SK-N-SH (cell line): ENCODE data around the gene FAM118A. TPM values are rescaled to one million over a fixed set of nuclear protein-coding genes. Genes with fewer than 3 reads are reported as not detected.

Source experiments
- CTCF ChIA-PET: fragments of 300-600, 350-600 bp; formaldehyde crosslinking; extraction: SDS; loops from one replicate; lab custom pipeline; 2021; lab: Yijun Ruan, JAX
- POLR2A ChIA-PET: fragments of 350-600 bp; sonication (Branson Sonifier 250); formaldehyde crosslinking; extraction: SDS; loops from one replicate; lab custom pipeline; 2020; ENCODE audit warnings: antibody characterized with exemption, inconsistent platforms; lab: Yijun Ruan, JAX
- DNase-seq: peaks from one replicate; pipeline ENCODE4 v3.0.0; 2012
- H2AFZ ChIP-seq: fragments of 200-600 bp; sonication (generic); 2 replicates; pipeline ENCODE4 v1.8.1; 2016; ENCODE audit warnings: antibody characterized with exemption, mild to moderate bottlenecking, low read depth
- H3F3A ChIP-seq: fragments of 200-600 bp; sonication (generic); replicated peaks from 2 replicates; pipeline ENCODE3; 2016; ENCODE audit warnings: antibody characterized with exemption, mild to moderate bottlenecking; ENCODE audit not compliant: insufficient read depth
- H3K27ac ChIP-seq, 2 experiments: fragments of 200-500 bp in 1 of 2; fragments of 200-600 bp in 1 of 2; sonication (Bioruptor generic) in 1 of 2; sonication (generic), shearing (Covaris generic) in 1 of 2; 2 replicates each; pipeline versions ENCODE4 v1.5.1 to v1.6.1; 2014 to 2016; ENCODE audit warnings: low read depth in 2 of 2, inconsistent platforms in 1 of 2, low read length in 1 of 2, mild to moderate bottlenecking in 1 of 2, mixed read lengths in 1 of 2
- H3K27me3 ChIP-seq: fragments of 200-600 bp; sonication (generic), shearing (Covaris generic); 2 replicates; pipeline ENCODE4 v1.6.1; 2016; ENCODE audit warnings: mixed run types; ENCODE audit not compliant: insufficient read depth
- H3K36me3 ChIP-seq, 2 experiments: fragments of 200-500 bp in 1 of 2; fragments of 200-600 bp in 1 of 2; sonication (Bioruptor generic) in 1 of 2; sonication (generic) in 1 of 2; replicated peaks in 1 of 2; 2 replicates each; pipeline versions ENCODE3 to v1.5.1; 2014 to 2016; ENCODE audit warnings: low read length in 1 of 2, mild to moderate bottlenecking in 1 of 2; ENCODE audit not compliant: insufficient read depth in 2 of 2, control insufficient read depth in 1 of 2
- H3K4me1 ChIP-seq, 2 experiments: fragments of 200-500 bp in 1 of 2; fragments of 200-600 bp in 1 of 2; sonication (Bioruptor generic) in 1 of 2; sonication (generic), shearing (Covaris generic) in 1 of 2; 2 replicates each; pipeline versions ENCODE4 v1.5.1 to v1.6.1; 2014 to 2016; ENCODE audit warnings: low read depth in 1 of 2, low read length in 1 of 2, mixed run types in 1 of 2; ENCODE audit not compliant: insufficient read depth in 2 of 2, control insufficient read depth in 1 of 2
- H3K4me2 ChIP-seq: fragments of 200-600 bp; sonication (generic), shearing (Covaris generic); 2 replicates; pipeline ENCODE4 v1.6.1; 2017; ENCODE audit warnings: mixed run types
- H3K4me3 ChIP-seq, 2 experiments: fragments of 200-500 bp in 1 of 2; fragments of 200-600 bp in 1 of 2; sonication (Bioruptor generic) in 1 of 2; sonication (generic), shearing (Covaris generic) in 1 of 2; 2 replicates each; pipeline versions ENCODE4 v1.5.1 to v1.8.1; 2014 to 2016; ENCODE audit warnings: low read depth in 2 of 2, inconsistent platforms in 1 of 2, low read length in 1 of 2, mild to moderate bottlenecking in 1 of 2, mixed read lengths in 1 of 2, moderate library complexity in 1 of 2
- H3K79me2 ChIP-seq: fragments of 200-600 bp; sonication (generic); 2 replicates; pipeline ENCODE4 v1.8.1; 2017; ENCODE audit warnings: mild to moderate bottlenecking; ENCODE audit not compliant: insufficient read depth
- H3K9ac ChIP-seq: fragments of 200-600 bp; sonication (generic); 2 replicates; pipeline ENCODE4 v1.6.1; 2017; ENCODE audit warnings: mixed run types
- H3K9me2 ChIP-seq: fragments of 200-600 bp; sonication (generic); 2 replicates; pipeline ENCODE4 v1.6.1; 2017; ENCODE audit warnings: mixed run types
- H3K9me3 ChIP-seq: fragments of 200-600 bp; sonication (generic); 2 replicates; pipeline ENCODE4 v1.6.1; 2017; ENCODE audit warnings: mixed run types, mild to moderate bottlenecking, moderate library complexity
- H4K20me1 ChIP-seq: fragments of 200-600 bp; sonication (generic); 2 replicates; pipeline ENCODE4 v1.6.1; 2017; ENCODE audit warnings: mild to moderate bottlenecking, mixed run types; ENCODE audit not compliant: insufficient read depth
- CHD2 ChIP-seq: fragments of 150-350 bp; IDR thresholded peaks from 2 replicates; pipeline ENCODE4 v1.6.1; 2018; ENCODE audit warnings: low read length; ENCODE audit not compliant: partially characterized antibody
- EP300 ChIP-seq, 2 experiments: IDR thresholded peaks; 2 replicates each; pipeline versions ENCODE4 v1.4.0 to v1.6.1; 2012; ENCODE audit warnings: borderline replicate concordance in 1 of 2, low read depth in 1 of 2, low read length in 1 of 2
- FOXJ3 ChIP-seq: sonication (generic); formaldehyde crosslinking; IDR thresholded peaks from 2 replicates; pipeline ENCODE4 v1.5.1; 2020; ENCODE audit warnings: mild to moderate bottlenecking, missing genetic modification reagents
- FOXM1 ChIP-seq: IDR thresholded peaks from 2 replicates; pipeline ENCODE4 v1.4.0; 2012; ENCODE audit warnings: low read depth, mild to moderate bottlenecking
- GABPA ChIP-seq: IDR thresholded peaks from 2 replicates; pipeline ENCODE4 v1.4.0; 2012; ENCODE audit warnings: low read depth, mild to moderate bottlenecking
- NFIC ChIP-seq: IDR thresholded peaks from 2 replicates; pipeline ENCODE4 v1.4.0; 2012; ENCODE audit warnings: borderline replicate concordance
- RCOR1 ChIP-seq: fragments of 150-350 bp; IDR thresholded peaks from 2 replicates; pipeline ENCODE4 v1.6.1; 2017; ENCODE audit warnings: antibody characterized with exemption, low read length
- SMC3 ChIP-seq: IDR thresholded peaks from 2 replicates; pipeline ENCODE4 v1.6.1; 2012; ENCODE audit warnings: low read depth, low read length, improper control_type of control experiment
- TAF1 ChIP-seq: IDR thresholded peaks from 2 replicates; pipeline ENCODE4 v1.6.1; 2012; ENCODE audit warnings: low read depth, mild to moderate bottlenecking, low read length, moderate library complexity, borderline replicate concordance
- TCF12 ChIP-seq: IDR thresholded peaks from 2 replicates; pipeline ENCODE4 v1.4.0; 2012
- YY1 ChIP-seq: IDR thresholded peaks from 2 replicates; pipeline ENCODE4 v1.4.0; 2012; ENCODE audit warnings: low read depth, mild to moderate bottlenecking
- WGBS: methylation state at CpG from one replicate; pipeline ENCODE4 v1.1.6; 2017; ENCODE audit warnings: low lambda C conversion rate; 5-methylcytosine and 5-hydroxymethylcytosine counted together
- polyA plus RNA-seq, 3 experiments: library from polyadenylated mRNA; depleted of rRNA; stranded (reverse); fragments of >200 nt; gene quantifications; 2 replicates each; pipeline ENCODE4 v1.2.3, GENCODE V29; 2012
- TF ChIP-seq, protein P1 (sequence below): fragments of 200-600 bp; sonication (generic); IDR thresholded peaks from 2 replicates; pipeline ENCODE4 v1.6.1; 2017; ENCODE audit warnings: antibody characterized with exemption, mild to moderate bottlenecking, moderate library complexity
- TF ChIP-seq, protein P2 (sequence below): fragments of 150-350 bp; IDR thresholded peaks from 2 replicates; pipeline ENCODE4 v1.6.1; 2016; ENCODE audit warnings: mild to moderate bottlenecking, low read depth, low read length
- TF ChIP-seq, protein P3 (sequence below): IDR thresholded peaks from 2 replicates; pipeline ENCODE4; 2012

Gene FAM118A
- polyA plus RNA-seq, 1 of the 3 experiments (the other 2 are of a cell fraction): 11.3 TPM

GRCh38 chr22:45262195-45262930 is 47.4 kb upstream of the FAM118A start:
- H3K36me3 ChIP-seq: no peaks in the 10 kb centered on the region
- CTCF ChIA-PET: interaction anchor here (0.9 to 2.9 kb wide), 12 partner anchors 9 to 443 kb away, joined by 3 to 18 read pairs (median 4); no protein-coding TSS in a partner anchor
- no peaks in the 10 kb centered on the region for H4K20me1 ChIP-seq
- H3K9me3 ChIP-seq: no peaks in the 10 kb centered on the region
- no peak for DNase-seq
- no peak overlapping the region for H3K4me3 ChIP-seq
- no peak overlapping the region for H3K27ac ChIP-seq
- H2AFZ ChIP-seq: no peak overlapping the region; the same call in 1 of the 2 replicates
- no peak overlapping the region for H3K4me2 ChIP-seq
- H3F3A ChIP-seq: no peaks in the 10 kb centered on the region
- H3K79me2 ChIP-seq: no peaks in the 10 kb centered on the region
- POLR2A ChIA-PET: no interaction called here
- H3K9ac ChIP-seq: no peak overlapping the region
- no peaks in the 10 kb centered on the region for H3K9me2 ChIP-seq
- H3K4me1 ChIP-seq: peaks cover 0 to 12% of the 10 kb centered on the region in 2 experiments; a peak in 1 of 4 replicates
- TF ChIP-seq TCF12: no peak
- no peaks in the 10 kb centered on the region for H3K27me3 ChIP-seq
- 77% methylated on average over 6 of the region's 13 CpGs for WGBS

GRCh38 chr22:45262931-45263462 is 46.7 kb upstream of the FAM118A start:
- CTCF ChIA-PET: interaction anchor here (0.6 to 2.9 kb wide), 11 partner anchors 10 to 443 kb away, joined by 3 to 18 read pairs (median 5); no protein-coding TSS in a partner anchor
- POLR2A ChIA-PET: no interaction called here
- Histone ChIP-seq H3K27me3 (no peaks in the 10 kb centered on the region), H3K79me2 (no peaks in the 10 kb centered on the region), H3K4me3 (no peak overlapping the region), H3F3A (no peaks in the 10 kb centered on the region), H3K9ac (no peak overlapping the region), H4K20me1 (no peaks in the 10 kb centered on the region), H3K36me3 (no peaks in the 10 kb centered on the region), H3K9me3 (no peaks in the 10 kb centered on the region), H2AFZ (no peak overlapping the region), H3K4me1 (peaks cover 0 to 12% of the 10 kb centered on the region in 2 experiments; a peak in 1 of 4 replicates), H3K9me2 (no peaks in the 10 kb centered on the region), H3K27ac (peak overlapping the region in 1 of 2 experiments; percentile 31; a peak in 3 of 4 replicates), H3K4me2 (no peak overlapping the region)
- whole genome bisulfite sequencing: 80% methylated on average over 3 of the region's 14 CpGs
- DNase-seq: no peak
- no peak for TF ChIP-seq TAF1
- TF ChIP-seq, protein P1, sequence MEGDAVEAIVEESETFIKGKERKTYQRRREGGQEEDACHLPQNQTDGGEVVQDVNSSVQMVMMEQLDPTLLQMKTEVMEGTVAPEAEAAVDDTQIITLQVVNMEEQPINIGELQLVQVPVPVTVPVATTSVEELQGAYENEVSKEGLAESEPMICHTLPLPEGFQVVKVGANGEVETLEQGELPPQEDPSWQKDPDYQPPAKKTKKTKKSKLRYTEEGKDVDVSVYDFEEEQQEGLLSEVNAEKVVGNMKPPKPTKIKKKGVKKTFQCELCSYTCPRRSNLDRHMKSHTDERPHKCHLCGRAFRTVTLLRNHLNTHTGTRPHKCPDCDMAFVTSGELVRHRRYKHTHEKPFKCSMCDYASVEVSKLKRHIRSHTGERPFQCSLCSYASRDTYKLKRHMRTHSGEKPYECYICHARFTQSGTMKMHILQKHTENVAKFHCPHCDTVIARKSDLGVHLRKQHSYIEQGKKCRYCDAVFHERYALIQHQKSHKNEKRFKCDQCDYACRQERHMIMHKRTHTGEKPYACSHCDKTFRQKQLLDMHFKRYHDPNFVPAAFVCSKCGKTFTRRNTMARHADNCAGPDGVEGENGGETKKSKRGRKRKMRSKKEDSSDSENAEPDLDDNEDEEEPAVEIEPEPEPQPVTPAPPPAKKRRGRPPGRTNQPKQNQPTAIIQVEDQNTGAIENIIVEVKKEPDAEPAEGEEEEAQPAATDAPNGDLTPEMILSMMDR: no peak

GRCh38 chr22:45263463-45264269 is 46.1 kb upstream of the FAM118A start:
- WGBS: 26% methylated on average over 14 of the region's 17 CpGs
- POLR2A ChIA-PET: no interaction called here
- Histone ChIP-seq H3K9me2 (no peaks in the 10 kb centered on the region), H3K27me3 (no peaks in the 10 kb centered on the region), H2AFZ (peak overlapping the region; percentile 60), H3K9ac (no peak overlapping the region), H4K20me1 (no peaks in the 10 kb centered on the region), H3K4me2 (no peak overlapping the region), H3K79me2 (no peaks in the 10 kb centered on the region), H3K9me3 (no peaks in the 10 kb centered on the region), H3F3A (no peaks in the 10 kb centered on the region), H3K4me3 (no peak overlapping the region), H3K4me1 (peaks cover 0 to 12% of the 10 kb centered on the region in 2 experiments; a peak in 1 of 4 replicates), H3K27ac (peak overlapping the region in 1 of 2 experiments; percentile 31; a peak in 3 of 4 replicates), H3K36me3 (no peaks in the 10 kb centered on the region)
- CTCF ChIA-PET: interaction anchor here (0.6 to 2.9 kb wide), 16 partner anchors 10 to 444 kb away, joined by 3 to 18 read pairs (median 4); no protein-coding TSS in a partner anchor
- peak; percentile 94 for DNase-seq
- TF ChIP-seq GABPA (no peak), RCOR1 (peak; percentile 46; the same call in 1 of the 2 replicates), SMC3 (peak; percentile 82), NFIC (no peak), FOXJ3 (CRISPR knock-in tag) (no peak), CHD2 (peak; percentile 47), TCF12 (peak; percentile 62), FOXM1 (no peak), EP300 (IDR thresholded peaks at IDR 0.05; ENCODE audit: borderline replicate concordance in 1 of 2, low read depth in 1 of 2, low read length in 1 of 2) (peak in 1 of 2 experiments; percentile 14; a peak in 1 of 4 replicates), YY1 (no peak)
- TF ChIP-seq, protein P2, sequence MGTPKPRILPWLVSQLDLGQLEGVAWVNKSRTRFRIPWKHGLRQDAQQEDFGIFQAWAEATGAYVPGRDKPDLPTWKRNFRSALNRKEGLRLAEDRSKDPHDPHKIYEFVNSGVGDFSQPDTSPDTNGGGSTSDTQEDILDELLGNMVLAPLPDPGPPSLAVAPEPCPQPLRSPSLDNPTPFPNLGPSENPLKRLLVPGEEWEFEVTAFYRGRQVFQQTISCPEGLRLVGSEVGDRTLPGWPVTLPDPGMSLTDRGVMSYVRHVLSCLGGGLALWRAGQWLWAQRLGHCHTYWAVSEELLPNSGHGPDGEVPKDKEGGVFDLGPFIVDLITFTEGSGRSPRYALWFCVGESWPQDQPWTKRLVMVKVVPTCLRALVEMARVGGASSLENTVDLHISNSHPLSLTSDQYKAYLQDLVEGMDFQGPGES: no peak
- TF ChIP-seq, protein P3, sequence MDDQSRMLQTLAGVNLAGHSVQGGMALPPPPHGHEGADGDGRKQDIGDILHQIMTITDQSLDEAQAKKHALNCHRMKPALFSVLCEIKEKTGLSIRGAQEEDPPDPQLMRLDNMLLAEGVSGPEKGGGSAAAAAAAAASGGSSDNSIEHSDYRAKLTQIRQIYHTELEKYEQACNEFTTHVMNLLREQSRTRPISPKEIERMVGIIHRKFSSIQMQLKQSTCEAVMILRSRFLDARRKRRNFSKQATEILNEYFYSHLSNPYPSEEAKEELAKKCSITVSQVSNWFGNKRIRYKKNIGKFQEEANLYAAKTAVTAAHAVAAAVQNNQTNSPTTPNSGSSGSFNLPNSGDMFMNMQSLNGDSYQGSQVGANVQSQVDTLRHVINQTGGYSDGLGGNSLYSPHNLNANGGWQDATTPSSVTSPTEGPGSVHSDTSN: no peak
